Measurements from ENCODE around the gene PCSK7.

Gene PCSK7

GRCh38 chr11:117223741-117224689 lies 7.9 kb downstream of the PCSK7 start:
- 90 to 93% methylated on average over 17 of the region's 17 CpGs for WGBS, 2 experiments
- Histone ChIP-seq H3K27me3 (ENCODE audit: control insufficient read depth, insufficient read depth, low read length, poor library complexity, severe bottlenecking) (no peaks in the 10 kb centered on the region), H3K4me3 (ENCODE audit: insufficient read depth, low read depth, low read length) (no peak overlapping the region), H3K36me3 (ENCODE audit: control insufficient read depth, insufficient read depth, low read length) (peaks cover 12% of the 10 kb centered on the region), H3K27ac (ENCODE audit: insufficient read depth, low read depth, low read length, poor library complexity, severe bottlenecking) (no peak overlapping the region), H3K4me1 (ENCODE audit: control insufficient read depth, insufficient read depth, low read length) (peaks cover 9% of the 10 kb centered on the region), H3K9me3 (ENCODE audit: control insufficient read depth, low read length) (no peaks in the 10 kb centered on the region)

DNA sequence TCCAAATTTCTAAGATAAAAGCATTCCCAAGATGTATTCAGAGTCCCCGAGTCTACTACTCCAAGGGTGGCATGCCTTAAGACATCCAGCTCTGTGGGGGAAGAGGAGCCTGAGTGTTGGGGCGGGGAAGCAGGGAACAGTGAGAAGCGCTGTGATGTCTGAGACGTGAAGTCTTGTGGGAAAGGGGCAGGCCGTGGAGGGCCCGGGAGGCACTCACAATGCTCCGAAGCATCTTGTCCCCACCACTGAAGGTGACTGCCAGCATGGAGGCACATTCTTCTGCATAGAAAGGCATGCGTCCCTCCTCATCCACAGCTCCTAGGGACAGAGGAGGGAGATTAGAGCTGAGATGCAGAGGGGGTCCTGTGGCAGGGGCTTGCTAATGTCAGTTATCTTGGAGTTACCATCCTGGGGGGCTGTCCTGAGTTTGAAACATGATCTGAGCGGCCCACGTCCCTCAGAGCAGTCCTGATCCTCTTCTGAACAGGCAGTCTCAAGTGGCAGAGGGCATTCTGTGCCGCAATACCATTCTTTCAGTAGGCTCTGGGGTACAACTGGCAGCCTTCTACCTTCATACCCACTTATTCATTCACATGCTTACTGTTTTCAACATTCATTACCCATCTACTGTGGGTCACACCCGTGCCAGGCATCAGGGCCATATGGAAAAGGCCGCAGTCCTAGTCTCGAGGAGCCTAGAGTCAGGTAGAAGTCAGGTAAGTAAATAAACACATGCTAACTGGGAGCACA lies 8.7 kb downstream of the PCSK7 start:
- Histone ChIP-seq H3K4me1 (ENCODE audit: control insufficient read depth, insufficient read depth, low read length) (peaks cover 9% of the 10 kb centered on the region), H3K36me3 (ENCODE audit: control insufficient read depth, insufficient read depth, low read length) (peaks cover 17% of the 10 kb centered on the region), H3K27ac (ENCODE audit: insufficient read depth, low read depth, low read length, poor library complexity, severe bottlenecking) (no peak overlapping the region), H3K9me3 (ENCODE audit: control insufficient read depth, low read length) (no peaks in the 10 kb centered on the region), H3K27me3 (ENCODE audit: control insufficient read depth, insufficient read depth, low read length, poor library complexity, severe bottlenecking) (no peaks in the 10 kb centered on the region), H3K4me3 (ENCODE audit: insufficient read depth, low read depth, low read length) (no peak overlapping the region)
- WGBS, 2 experiments, result 92 to 93% methylated on average over 14 of the region's 14 CpGs

- H3K27ac ChIP-seq (ENCODE audit: insufficient read depth, low read depth, low read length, poor library complexity, severe bottlenecking), result no peak overlapping the region
- 78 to 79% methylated on average over 7 of the region's 7 CpGs for WGBS, 2 experiments
- H3K27me3 ChIP-seq (ENCODE audit: control insufficient read depth, insufficient read depth, low read length, poor library complexity, severe bottlenecking), result no peaks in the 10 kb centered on the region
- no peak overlapping the region for H3K4me3 ChIP-seq (ENCODE audit: insufficient read depth, low read depth, low read length)
- H3K36me3 ChIP-seq (ENCODE audit: control insufficient read depth, insufficient read depth, low read length), result peaks cover 15% of the 10 kb centered on the region
- H3K9me3 ChIP-seq (ENCODE audit: control insufficient read depth, low read length), result no peaks in the 10 kb centered on the region
- H3K4me1 ChIP-seq (ENCODE audit: control insufficient read depth, insufficient read depth, low read length), result peaks cover 9% of the 10 kb centered on the region
These were observed 9.9 kb downstream of the PCSK7 start for GRCh38 chr11:117221775-117222517.

DNA sequence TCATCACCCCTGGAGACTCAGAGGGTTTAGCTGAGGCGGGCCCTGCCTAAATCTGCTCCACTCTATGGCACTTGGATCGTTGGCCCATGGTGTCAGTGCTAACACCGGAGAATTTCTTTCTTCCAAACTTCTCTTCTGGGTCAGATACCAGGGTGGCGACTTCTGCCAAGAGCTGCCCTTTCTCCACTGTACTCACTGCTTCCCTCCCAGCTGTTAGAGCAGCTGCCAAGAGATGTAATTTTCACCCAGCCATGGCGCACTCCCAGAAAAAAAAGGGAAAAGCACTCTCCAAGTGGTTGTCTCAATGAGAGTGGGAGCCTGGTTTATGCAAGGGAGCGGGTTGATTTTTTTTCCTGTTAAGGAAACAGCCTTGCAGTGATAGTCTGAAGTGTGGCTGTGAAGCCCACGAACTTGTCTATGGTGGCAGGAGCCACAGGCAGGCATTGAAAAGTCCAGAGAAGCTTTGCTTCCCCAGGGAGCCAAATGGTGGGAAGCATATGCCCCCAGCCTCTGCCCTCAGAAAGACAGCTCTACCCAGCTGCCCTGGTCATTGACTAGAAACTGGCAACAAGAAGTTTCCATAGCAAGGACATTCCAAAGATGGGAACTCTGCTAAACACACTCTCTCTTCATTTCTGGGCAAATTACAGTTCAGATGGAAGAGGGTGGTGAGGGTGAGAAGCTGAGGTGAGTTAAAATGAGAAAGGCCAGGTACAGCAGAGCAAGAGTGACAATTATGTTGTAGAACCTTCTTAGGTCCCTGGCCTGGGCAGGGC lies 10.7 kb downstream of the PCSK7 start:
- H3K4me3 ChIP-seq (ENCODE audit: insufficient read depth, low read depth, low read length), result no peak overlapping the region
- H3K36me3 ChIP-seq (ENCODE audit: control insufficient read depth, insufficient read depth, low read length), result peaks cover 15% of the 10 kb centered on the region
- WGBS, 2 experiments, result 90% methylated on average over 7 of the region's 7 CpGs

DNA sequence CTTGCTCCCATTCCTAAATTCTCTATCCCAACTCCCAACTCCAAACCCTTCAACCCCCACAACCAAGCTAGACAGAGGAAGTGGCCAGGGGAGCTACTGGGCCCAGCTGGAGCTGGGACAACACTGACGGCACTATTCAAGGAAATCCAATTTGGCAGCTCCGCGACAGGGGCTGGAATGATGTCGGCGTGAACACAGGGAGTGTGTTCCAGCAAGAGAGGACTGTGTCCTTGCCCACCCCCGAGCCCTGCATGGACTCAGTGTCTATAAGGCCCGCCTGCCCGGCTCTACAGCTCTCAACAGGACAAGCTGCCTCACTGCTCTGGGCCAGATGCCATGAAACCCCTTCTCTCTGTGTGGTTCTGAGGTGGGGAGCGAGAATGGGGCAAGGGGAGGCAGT lies 11.3 kb downstream of the PCSK7 start:
- Histone ChIP-seq H3K4me3 (ENCODE audit: insufficient read depth, low read depth, low read length) (no peak overlapping the region), H3K36me3 (ENCODE audit: control insufficient read depth, insufficient read depth, low read length) (peaks cover 15% of the 10 kb centered on the region), H3K9me3 (ENCODE audit: control insufficient read depth, low read length) (no peaks in the 10 kb centered on the region), H3K27ac (ENCODE audit: insufficient read depth, low read depth, low read length, poor library complexity, severe bottlenecking) (no peak overlapping the region), H3K27me3 (ENCODE audit: control insufficient read depth, insufficient read depth, low read length, poor library complexity, severe bottlenecking) (no peaks in the 10 kb centered on the region), H3K4me1 (ENCODE audit: control insufficient read depth, insufficient read depth, low read length) (peaks cover 9% of the 10 kb centered on the region)
- 95% methylated on average over 9 of the region's 9 CpGs for WGBS, 2 experiments

More for the DNA sequence above, 10.7 kb downstream of the PCSK7 start:
- H3K27ac ChIP-seq (ENCODE audit: insufficient read depth, low read depth, low read length, poor library complexity, severe bottlenecking), result no peak overlapping the region
- no peaks in the 10 kb centered on the region for H3K9me3 ChIP-seq (ENCODE audit: control insufficient read depth, low read length)
- H3K27me3 ChIP-seq (ENCODE audit: control insufficient read depth, insufficient read depth, low read length, poor library complexity, severe bottlenecking), result no peaks in the 10 kb centered on the region
- peaks cover 9% of the 10 kb centered on the region for H3K4me1 ChIP-seq (ENCODE audit: control insufficient read depth, insufficient read depth, low read length)

GRCh38 chr11:117219995-117220394 lies 11.9 kb downstream of the PCSK7 start:
- no peak overlapping the region for H3K27ac ChIP-seq (ENCODE audit: insufficient read depth, low read depth, low read length, poor library complexity, severe bottlenecking)
- 88 to 89% methylated on average over 4 of the region's 4 CpGs for WGBS, 2 experiments
- H3K9me3 ChIP-seq (ENCODE audit: control insufficient read depth, low read length), result no peaks in the 10 kb centered on the region
- peaks cover 9% of the 10 kb centered on the region for H3K4me1 ChIP-seq (ENCODE audit: control insufficient read depth, insufficient read depth, low read length)
- no peaks in the 10 kb centered on the region for H3K27me3 ChIP-seq (ENCODE audit: control insufficient read depth, insufficient read depth, low read length, poor library complexity, severe bottlenecking)
- no peak overlapping the region for H3K4me3 ChIP-seq (ENCODE audit: insufficient read depth, low read depth, low read length)
- peaks cover 15% of the 10 kb centered on the region for H3K36me3 ChIP-seq (ENCODE audit: control insufficient read depth, insufficient read depth, low read length)

GRCh38 chr11:117219455-117219854 lies 12.4 kb downstream of the PCSK7 start:
- Histone ChIP-seq H3K27ac (ENCODE audit: insufficient read depth, low read depth, low read length, poor library complexity, severe bottlenecking) (no peak overlapping the region), H3K36me3 (ENCODE audit: control insufficient read depth, insufficient read depth, low read length) (peaks cover 15% of the 10 kb centered on the region), H3K27me3 (ENCODE audit: control insufficient read depth, insufficient read depth, low read length, poor library complexity, severe bottlenecking) (no peaks in the 10 kb centered on the region), H3K4me3 (ENCODE audit: insufficient read depth, low read depth, low read length) (no peak overlapping the region), H3K4me1 (ENCODE audit: control insufficient read depth, insufficient read depth, low read length) (peaks cover 9% of the 10 kb centered on the region), H3K9me3 (ENCODE audit: control insufficient read depth, low read length) (no peaks in the 10 kb centered on the region)
- 95 to 96% methylated on average over 8 of the region's 8 CpGs for WGBS, 2 experiments

DNA sequence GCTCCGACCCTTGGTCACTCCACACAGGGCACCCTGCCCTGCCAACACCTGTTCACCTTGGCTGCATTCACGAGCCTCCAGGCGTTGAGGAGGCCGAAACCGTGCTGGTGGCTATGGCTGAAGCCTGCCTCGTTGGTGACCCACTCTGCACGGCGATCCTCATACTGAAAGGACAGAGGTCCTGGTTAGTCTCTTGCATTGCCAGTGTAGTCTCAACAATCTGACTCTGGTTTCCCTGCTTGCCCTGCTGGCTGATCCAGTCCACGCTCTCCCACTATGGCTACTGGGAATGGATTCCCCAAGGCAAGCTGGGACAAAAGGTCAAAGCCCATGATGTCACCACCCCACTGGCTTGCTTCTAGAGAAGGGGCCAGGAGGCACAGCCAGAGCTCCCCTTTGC lies 12.9 kb downstream of the PCSK7 start:
- no peak overlapping the region for H3K27ac ChIP-seq (ENCODE audit: insufficient read depth, low read depth, low read length, poor library complexity, severe bottlenecking)
- H3K4me3 ChIP-seq (ENCODE audit: insufficient read depth, low read depth, low read length), result no peak overlapping the region
- no peaks in the 10 kb centered on the region for H3K9me3 ChIP-seq (ENCODE audit: control insufficient read depth, low read length)
- H3K36me3 ChIP-seq (ENCODE audit: control insufficient read depth, insufficient read depth, low read length), result peaks cover 15% of the 10 kb centered on the region
- H3K27me3 ChIP-seq (ENCODE audit: control insufficient read depth, insufficient read depth, low read length, poor library complexity, severe bottlenecking), result no peaks in the 10 kb centered on the region
- H3K4me1 ChIP-seq (ENCODE audit: control insufficient read depth, insufficient read depth, low read length), result peaks cover 9% of the 10 kb centered on the region
- 96% methylated on average over 9 of the region's 9 CpGs for WGBS, 2 experiments

DNA sequence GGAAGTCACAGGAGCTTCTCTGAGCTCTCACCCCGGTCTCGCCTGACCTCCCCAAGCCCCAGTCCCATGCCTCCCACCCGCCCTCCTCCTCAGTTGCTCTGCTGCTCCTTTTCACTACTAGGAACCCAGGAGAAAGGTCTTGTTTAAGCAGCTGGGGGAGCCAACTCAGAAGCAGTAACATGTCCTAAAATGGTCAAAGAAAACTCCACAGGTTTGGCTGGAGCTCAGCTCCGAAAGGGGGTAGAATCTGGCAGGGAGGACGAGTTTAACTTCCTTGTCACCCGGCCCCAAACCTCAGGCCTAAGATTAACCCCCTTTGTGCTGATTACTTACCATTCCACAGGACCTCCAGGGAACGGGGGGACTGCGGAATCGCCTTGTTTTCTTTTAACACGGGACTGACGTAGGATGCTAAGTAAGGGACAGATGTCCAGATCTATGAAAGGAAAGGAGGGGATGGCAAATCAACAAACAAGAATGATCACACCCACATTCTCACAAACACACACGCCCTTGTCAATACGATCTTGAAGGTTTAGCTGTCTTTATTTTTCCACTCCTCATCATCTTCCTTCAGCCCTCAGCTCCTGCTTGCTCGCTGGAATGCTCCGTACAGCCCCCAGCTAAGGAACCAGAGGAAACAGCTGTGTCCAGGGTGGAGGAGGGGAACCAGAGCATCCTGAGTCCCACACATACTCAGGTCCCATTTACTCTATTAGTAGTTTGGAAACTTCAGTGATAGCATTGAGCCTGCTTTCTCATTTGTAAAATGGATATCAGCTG lies 13.5 kb downstream of the PCSK7 start:
- WGBS, 2 experiments, result 90 to 95% methylated on average over 15 of the region's 15 CpGs
- no peak overlapping the region for H3K27ac ChIP-seq (ENCODE audit: insufficient read depth, low read depth, low read length, poor library complexity, severe bottlenecking)
- H3K27me3 ChIP-seq (ENCODE audit: control insufficient read depth, insufficient read depth, low read length, poor library complexity, severe bottlenecking), result no peaks in the 10 kb centered on the region
- H3K9me3 ChIP-seq (ENCODE audit: control insufficient read depth, low read length), result no peaks in the 10 kb centered on the region
- peaks cover 15% of the 10 kb centered on the region for H3K36me3 ChIP-seq (ENCODE audit: control insufficient read depth, insufficient read depth, low read length)
- peaks cover 9% of the 10 kb centered on the region for H3K4me1 ChIP-seq (ENCODE audit: control insufficient read depth, insufficient read depth, low read length)
- no peak overlapping the region for H3K4me3 ChIP-seq (ENCODE audit: insufficient read depth, low read depth, low read length)

Data from ectodermal cell (in vitro differentiated cells).